Kidney epithelial cell (primary cell): ENCODE data around the gene MYLIP. TPM values are rescaled to one million over a fixed set of nuclear protein-coding genes. Genes with fewer than 3 reads are reported as not detected.

ENCODE experiments used
- DNase-seq: peaks from one replicate; pipeline ENCODE4 v3.0.0-alpha.2; 2010; ENCODE audit warnings: low read depth
- H3K27me3 ChIP-seq: 2 replicates; pipeline ENCODE4 v1.6.0; 2011; ENCODE audit warnings: low read length; ENCODE audit not compliant: control insufficient read depth, insufficient read depth
- H3K36me3 ChIP-seq: 2 replicates; pipeline ENCODE4 v1.5.1; 2011; ENCODE audit warnings: low read length; ENCODE audit not compliant: control insufficient read depth, insufficient read depth
- H3K4me3 ChIP-seq: 2 replicates; pipeline ENCODE4 v1.5.1; 2011; ENCODE audit warnings: low read depth, mild to moderate bottlenecking, control low read depth, low read length
- total RNA-seq: library from RNA; depleted of rRNA; stranded (reverse); fragments of >200 nt; gene quantifications from 2 replicates; pipeline ENCODE4 v1.2.3, GENCODE V29; 2015
- TF ChIP-seq, protein P1 (sequence below): IDR thresholded peaks from 2 replicates; pipeline ENCODE4 v1.5.1; 2011; ENCODE audit warnings: mild to moderate bottlenecking, moderate library complexity, low read length, control low read depth, inconsistent platforms; ENCODE audit not compliant: insufficient read depth, poor library complexity, severe bottlenecking

MYLIP gene
- total RNA-seq, 1 donor from 2014 or later = 5.2 TPM

DNA sequence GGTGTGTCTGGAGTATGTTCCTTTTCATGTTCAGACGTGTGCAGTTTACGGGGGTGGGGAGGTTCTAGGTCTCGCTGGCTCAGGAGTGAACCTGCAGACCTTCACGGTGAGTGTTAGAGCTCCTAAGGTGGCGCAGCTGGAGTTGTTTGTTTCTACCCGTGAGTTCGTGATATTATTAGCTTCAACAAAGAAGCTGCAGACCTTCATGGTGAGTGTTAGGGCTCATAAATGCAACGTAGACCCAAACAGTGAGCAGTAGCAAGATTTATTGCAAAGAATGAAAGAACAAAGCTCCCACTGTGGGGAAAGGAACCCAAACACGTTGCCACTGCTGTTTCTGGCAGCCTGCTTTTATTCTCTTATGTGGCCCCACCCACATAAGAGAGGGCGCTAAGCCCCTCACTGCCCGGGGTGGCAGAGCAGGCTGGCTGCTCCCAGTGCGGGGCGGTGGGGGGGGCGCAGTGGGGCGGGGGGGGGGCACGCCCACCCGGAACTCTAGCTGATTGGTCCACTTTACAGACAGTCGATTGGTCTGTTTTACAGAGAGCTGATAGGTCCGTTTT lies 68.2 kb downstream of the MYLIP start:
- no peak for DNase-seq
- TF ChIP-seq, protein P1, sequence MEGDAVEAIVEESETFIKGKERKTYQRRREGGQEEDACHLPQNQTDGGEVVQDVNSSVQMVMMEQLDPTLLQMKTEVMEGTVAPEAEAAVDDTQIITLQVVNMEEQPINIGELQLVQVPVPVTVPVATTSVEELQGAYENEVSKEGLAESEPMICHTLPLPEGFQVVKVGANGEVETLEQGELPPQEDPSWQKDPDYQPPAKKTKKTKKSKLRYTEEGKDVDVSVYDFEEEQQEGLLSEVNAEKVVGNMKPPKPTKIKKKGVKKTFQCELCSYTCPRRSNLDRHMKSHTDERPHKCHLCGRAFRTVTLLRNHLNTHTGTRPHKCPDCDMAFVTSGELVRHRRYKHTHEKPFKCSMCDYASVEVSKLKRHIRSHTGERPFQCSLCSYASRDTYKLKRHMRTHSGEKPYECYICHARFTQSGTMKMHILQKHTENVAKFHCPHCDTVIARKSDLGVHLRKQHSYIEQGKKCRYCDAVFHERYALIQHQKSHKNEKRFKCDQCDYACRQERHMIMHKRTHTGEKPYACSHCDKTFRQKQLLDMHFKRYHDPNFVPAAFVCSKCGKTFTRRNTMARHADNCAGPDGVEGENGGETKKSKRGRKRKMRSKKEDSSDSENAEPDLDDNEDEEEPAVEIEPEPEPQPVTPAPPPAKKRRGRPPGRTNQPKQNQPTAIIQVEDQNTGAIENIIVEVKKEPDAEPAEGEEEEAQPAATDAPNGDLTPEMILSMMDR = no peak
- no peaks in the 10 kb centered on the region for H3K36me3 ChIP-seq
- no peaks in the 10 kb centered on the region for H3K27me3 ChIP-seq
- no peak overlapping the region for H3K4me3 ChIP-seq

Other genes with a start within 250 kb of the MYLIP start
- 0.96 and 2.5 TPM in 2 replicates for gene GMPR, start 109.5 kb downstream of the MYLIP start, total RNA-seq